GM12892 (cell line): ENCODE data around the gene TRIO.

Experiments
- POLR2A ChIP-seq: IDR thresholded peaks from 2 replicates; pipeline ENCODE4 v1.6.1; 2011; ENCODE audit warnings: low read depth, low read length, control low read depth
- POLR2AphosphoS5 ChIP-seq: IDR thresholded peaks from 2 replicates; pipeline ENCODE4 v1.6.1; 2011; ENCODE audit warnings: low read depth, low read length, control low read depth

GRCh38 chr5:14308384-14309154, 165.4 kb downstream of the TRIO start:
- TF ChIP-seq POLR2A: no peak
- TF ChIP-seq POLR2AphosphoS5: no peak
